HG03378 (cell line): Measurements from ENCODE around the gene TTR.

Experiments used
- ATAC-seq: cut with Tn5 transposase; IDR thresholded peaks from one replicate; pipeline ENCODE4 v1.9.1; 2021; ENCODE audit warnings: mild to moderate bottlenecking, moderate library complexity; ENCODE audit not compliant: unreplicated experiment

TTR gene

DNA sequence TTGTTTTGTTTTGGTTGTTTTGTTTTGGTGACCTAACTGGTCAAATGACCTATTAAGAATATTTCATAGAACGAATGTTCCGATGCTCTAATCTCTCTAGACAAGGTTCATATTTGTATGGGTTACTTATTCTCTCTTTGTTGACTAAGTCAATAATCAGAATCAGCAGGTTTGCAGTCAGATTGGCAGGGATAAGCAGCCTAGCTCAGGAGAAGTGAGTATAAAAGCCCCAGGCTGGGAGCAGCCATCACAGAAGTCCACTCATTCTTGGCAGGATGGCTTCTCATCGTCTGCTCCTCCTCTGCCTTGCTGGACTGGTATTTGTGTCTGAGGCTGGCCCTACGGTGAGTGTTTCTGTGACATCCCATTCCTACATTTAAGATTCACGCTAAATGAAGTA, at the start of gene TTR:
Gene TTR (plus strand): TSS at position 250 of the 400 bp plus-strand sequence. CDS start 26 bp downstream, at position 276.
- ATAC-seq = no peak

GRCh38 chr18:31546476-31546875, 45.2 kb upstream of the TTR start:
- no peak for ATAC-seq

- ATAC-seq = no peak
Observed at GRCh38 chr18:31548853-31549252, 42.8 kb upstream of the TTR start.

DNA sequence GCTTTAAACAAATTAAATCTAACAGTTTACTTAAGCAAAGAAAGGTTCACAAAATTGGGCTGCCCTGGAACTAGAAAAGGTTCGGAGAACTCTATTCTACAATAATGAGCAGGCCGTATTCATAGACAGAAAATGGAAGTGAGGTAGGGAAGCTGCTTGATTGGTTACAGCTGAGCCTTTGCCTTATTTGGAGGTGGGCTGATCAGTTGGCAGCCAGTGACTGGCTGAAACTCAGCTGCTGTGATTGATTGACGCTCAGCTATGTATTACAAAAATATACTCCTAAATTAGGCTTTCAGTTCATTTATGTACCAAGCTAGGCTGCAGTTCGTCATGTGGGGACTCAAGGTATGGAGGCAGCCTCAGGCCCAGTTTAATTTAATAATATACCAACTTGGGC, 42.3 kb upstream of the TTR start:
- ATAC-seq = no peak

GRCh38 chr18:31551883-31552282, 39.8 kb upstream of the TTR start:
- ATAC-seq = no peak

DNA sequence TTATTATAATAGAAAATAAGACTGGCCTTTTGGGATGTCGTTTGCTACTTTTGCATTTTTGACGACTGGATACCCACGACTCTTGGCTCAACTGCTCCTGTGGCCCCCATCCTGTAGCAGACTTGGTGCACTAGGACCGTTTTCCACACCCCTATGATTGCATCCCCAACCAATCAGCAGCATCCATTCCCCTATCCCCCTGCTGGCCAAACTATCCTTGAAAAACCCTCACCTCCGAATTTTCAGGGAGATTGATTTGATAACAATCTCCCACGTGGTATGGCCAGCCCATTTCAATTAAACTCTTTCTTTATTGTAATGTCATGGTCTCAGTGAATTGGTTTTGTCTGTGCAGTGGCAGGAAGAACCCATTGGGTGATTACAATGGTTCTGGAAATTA, 37.9 kb upstream of the TTR start:
- ATAC-seq = no peak

GRCh38 chr18:31554776-31555175, 36.9 kb upstream of the TTR start:
- ATAC-seq = no peak

- ATAC-seq = peak; percentile 75
Observed at GRCh38 chr18:31555971-31556747, 35.5 kb upstream of the TTR start.

DNA sequence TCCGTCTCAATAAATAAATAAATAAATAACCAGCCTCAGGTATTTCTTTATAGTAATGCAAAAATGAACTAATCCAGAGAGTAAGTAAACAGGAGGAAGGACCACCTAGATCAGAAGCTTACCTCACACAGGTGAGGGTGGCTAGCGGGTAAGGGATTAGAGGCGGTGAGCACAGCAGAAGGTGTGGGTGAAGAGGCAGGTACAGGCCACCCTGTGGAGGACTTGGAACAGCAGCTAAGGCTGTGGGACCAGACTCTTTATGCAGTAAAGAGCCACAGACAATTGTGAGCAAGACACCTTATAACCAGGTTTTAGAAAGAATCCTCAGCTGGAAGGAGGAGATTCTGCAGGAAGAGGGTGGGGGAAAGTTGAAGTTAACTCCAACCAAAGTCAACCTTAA, 34.2 kb upstream of the TTR start:
- no peak for ATAC-seq

DNA sequence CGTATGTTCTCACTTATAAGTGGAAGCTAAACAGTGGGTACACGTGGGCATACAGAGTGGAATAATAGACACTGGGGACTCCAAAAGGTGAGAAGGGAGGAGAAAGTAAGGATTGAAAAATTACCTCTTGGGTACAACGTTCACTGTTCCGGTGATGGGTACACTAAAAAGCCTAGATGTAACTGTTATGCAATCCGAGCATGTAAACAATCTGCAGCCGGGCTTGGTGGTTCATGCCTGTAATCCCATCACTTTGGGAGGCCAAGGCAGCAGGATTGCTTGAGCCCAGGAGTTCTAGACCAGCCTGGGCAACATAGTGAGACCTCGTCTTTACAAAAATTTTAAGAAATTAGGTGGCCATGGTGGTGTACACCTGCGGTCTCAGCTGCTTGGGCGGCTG, 33.1 kb upstream of the TTR start:
- ATAC-seq = no peak

GRCh38 chr18:31562726-31563125, 29.0 kb upstream of the TTR start:
- no peak for ATAC-seq

DNA sequence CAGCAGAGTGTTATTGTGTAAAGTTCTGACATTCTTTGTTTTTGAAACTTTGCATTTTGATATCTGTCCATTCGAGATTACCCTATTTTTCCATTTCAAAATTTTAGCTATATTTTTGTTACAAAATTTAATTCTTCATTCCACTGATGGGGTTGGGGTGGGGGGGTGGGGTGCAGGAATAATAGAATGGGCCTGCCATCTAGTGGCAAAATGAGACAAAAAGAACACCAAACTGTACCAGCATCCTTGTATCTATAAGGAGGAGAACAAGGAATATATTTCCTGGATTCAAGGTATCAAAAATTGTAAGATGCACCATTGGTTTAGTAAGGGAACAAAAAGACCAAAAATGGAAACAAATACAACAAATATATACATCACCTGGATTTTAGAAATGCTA, 27.9 kb upstream of the TTR start:
- no peak for ATAC-seq

DNA sequence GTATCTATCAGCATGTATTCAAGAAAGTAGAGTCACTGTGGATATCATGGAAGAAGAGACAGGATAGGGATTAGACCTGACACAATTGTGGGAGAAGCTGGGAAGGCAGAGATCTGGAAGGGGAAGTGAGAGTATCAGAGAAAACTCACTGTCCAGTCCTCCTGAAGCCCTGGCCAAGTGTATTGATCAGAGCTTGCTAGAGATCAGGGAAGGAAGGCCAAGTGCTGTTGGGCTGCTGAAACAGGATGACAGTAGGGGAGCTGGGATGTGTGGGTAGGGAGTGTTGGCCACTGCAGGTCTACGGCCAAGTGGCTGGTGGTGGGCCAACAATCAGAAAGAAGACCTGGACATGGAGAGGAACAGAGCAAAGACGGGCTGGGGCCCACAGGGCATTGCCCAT, 26.3 kb upstream of the TTR start:
- no peak for ATAC-seq

GRCh38 chr18:31565782-31566512, 25.7 kb upstream of the TTR start:
- ATAC-seq = no peak

DNA sequence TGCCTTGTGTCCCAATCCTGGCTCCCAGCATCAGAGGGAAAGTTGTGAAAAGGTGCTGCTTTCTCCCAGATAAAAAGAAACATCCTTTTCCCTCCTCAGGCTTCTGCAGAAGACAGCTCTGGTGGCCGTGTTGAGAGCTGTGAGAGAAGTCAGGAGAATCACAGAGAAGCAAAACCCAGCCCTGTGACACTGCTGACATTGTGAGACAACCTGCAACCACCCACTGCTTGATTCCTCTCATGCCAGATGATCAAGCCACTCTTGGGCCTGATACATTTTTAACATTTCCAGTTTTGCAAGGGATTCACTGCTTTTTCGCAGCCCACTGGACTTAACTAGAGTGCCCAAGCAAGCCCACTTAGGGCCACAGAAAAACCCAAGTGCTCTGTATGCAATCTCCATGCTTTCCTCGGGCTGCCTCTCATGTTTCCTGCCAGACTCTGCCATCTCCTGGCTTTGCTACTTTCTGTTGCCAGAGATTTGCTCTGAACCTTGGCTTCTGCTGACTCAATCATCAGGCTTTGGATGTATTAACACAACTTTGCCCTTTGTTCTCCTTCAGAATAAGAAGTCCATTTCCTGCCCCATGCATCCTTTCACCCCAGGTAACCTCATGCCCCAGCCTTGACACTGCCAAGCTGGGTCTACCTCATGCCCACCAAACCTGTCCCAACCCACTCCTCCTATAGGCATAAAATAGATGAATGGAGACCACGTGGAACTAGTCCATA, 24.9 kb upstream of the TTR start:
- no peak for ATAC-seq

DNA sequence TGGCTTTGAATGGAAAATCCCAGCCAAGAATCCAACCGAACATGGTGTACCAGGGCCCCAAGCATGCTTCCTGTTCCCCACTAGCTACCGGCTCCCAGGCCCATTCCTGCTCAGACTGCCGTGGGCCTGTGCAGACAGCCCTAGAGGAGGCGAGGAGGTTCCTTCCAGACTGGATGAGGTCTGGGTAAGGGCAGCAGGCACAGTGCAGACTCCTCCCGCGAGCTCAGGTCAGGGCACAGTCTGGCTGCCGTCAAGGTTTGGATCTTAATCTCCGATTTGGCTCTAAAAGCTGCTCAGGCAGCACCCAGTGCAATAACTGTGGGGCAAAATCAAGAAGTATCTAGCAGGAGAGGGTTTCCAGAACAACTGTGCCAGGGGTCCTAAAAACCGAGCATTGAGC, 19.3 kb upstream of the TTR start:
- ATAC-seq = no peak

DNA sequence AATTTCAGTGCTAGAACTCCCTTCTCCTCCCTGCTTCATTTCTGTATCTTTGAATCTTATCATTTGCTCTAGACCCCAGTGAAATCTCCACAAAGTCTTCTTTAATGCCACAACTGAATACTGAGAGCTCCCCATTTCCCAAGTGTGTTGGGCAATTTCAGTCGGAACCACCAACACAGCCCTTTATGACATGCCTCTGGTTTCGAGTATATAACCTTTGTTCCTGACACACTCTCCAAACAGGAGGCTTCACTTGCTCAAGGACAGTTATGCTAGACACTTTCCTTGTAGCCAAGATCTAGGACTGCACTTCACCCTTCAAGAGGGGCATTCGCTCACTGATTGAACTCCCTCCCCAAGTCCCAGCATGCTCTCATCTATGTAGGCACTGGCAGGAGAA, 18.6 kb upstream of the TTR start:
- no peak for ATAC-seq

- ATAC-seq = no peak
Observed at GRCh38 chr18:31574359-31574758, 17.3 kb upstream of the TTR start.

- ATAC-seq = no peak
Observed at GRCh38 chr18:31575515-31576257, 16.0 kb upstream of the TTR start.

DNA sequence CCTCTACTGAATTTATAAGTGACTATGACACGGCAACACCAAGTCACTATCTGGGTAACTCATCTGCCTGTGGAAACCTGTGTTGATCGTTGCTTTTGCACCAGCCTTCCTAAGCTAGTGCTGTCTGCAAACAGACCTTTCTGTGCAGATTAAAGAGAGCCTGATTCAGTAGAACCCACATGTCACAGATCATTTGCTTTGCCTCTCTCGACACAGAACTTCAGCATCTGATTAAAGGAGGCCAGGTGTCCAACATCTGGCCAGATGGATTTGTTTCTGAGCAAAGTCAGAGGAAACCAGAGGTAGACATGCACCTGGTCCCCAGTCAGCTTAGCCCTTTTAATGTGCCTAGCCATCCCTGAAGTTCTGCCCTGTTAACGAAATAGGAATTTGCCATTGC, 15.0 kb upstream of the TTR start:
- ATAC-seq = peak; percentile 34

GRCh38 chr18:31577195-31577594, 14.5 kb upstream of the TTR start:
- no peak for ATAC-seq
